ENCODE data around the gene MUSK.
"Not testable (repeated sequence)": the region's sequence is repeated elsewhere in the genome, so short reads cannot be mapped to it uniquely, and the experiment has no call there.

Gene MUSK

GRCh38 chr9:110765926-110766325 is 97.3 kb downstream of the MUSK start:
- no peak for DNase-seq

DNA sequence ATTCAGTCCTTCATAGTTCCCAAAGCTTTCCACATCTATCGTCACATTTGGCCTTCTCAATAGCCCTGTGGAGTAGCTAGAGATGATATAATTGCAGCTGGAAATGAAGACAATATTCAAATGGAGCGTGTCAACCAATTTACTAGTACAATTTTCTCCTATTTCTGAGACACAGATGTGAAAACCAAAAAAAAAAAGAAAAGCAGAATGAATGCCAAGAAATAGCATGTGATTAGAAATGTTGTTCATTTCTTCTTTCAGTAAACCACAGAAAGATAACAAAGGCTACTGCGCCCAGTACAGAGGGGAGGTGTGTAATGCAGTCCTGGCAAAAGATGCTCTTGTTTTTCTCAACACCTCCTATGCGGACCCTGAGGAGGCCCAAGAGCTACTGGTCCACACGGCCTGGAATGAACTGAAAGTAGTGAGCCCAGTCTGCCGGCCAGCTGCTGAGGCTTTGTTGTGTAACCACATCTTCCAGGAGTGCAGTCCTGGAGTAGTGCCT is 99.0 kb downstream of the MUSK start:
- no peak for DNase-seq

- DNase-seq, result no peak
Observed at GRCh38 chr9:110768886-110769285, 100.3 kb downstream of the MUSK start.

DNA sequence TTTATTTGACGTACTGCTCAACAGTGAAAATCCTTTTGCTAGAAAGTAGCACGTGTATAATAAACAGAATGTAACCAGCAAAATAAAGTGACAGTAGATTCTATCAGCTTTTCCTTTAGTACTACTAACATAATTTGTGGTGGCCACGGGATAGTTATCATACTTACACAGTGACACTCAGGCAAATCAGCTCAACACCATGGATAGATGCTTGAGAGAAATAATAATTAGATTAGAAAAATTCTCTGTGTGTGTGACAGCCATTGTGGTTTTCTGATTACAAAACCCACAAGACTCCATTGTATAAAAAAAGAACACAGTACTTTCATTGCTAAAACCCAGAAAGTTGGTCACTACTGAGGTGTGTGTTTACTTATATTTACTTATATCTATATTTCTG is 101.1 kb downstream of the MUSK start:
- no peak for DNase-seq

- DNase-seq, result no peak
Observed at GRCh38 chr9:110775724-110776123, 107.1 kb downstream of the MUSK start.

DNA sequence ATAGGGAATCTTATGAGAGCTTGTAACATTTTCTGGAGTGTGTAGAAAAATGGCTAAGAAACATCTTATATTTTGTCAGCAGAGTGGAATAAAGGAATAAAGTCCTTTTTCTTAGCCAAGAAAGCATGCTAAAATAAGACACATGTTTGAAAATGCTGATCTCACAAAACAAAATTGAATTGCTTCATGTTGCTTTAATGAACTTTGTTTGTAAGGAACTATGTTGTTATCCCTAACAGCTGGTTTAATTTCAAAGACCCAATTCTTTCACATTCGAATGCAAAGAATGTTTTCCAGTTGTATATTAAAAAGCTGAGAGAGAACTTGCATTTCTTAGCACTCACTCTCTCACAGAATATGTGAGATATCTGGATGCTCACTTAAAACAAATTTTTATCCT is 107.6 kb downstream of the MUSK start:
- no peak for DNase-seq

- DNase-seq, result no peak
Observed at GRCh38 chr9:110777196-110777875, 108.7 kb downstream of the MUSK start.

DNA sequence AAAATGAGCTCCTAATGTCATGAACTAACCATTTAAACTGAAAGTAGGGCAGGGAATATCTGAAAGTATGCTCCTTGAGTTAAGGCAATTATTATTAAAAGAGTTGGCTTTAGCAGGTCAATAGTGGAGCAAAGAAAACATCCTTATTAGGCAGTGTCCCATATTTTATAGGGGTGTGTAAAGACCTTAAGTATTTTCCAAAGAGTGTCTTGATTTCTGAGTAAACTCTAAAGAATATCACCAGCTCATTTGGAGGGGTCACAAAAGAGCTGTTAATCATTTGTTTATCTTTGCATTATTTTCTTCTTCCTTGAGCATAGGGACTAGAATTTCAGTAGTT is 109.3 kb downstream of the MUSK start:
- no peak for DNase-seq

GRCh38 chr9:110782701-110783100 is 114.1 kb downstream of the MUSK start:
- DNase-seq, result no peak

DNA sequence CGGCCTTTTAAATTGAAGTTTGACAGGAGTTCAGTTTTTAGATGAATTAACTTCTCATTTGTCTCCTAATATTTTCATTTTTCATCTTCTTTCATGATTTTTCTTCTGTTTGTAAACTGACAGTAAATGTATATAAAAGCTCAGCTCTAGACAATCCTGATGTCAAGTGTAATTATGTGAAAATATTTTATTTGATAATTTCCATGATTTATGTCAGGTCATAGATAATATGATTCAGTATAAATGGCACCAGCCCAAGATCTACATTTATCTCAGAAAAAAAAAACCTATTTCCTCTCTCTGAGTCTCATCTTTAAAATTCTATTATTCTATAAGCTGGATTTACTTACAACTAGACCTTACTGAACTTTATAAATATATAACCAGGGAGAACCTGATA is 115.7 kb downstream of the MUSK start:
- no peak for DNase-seq

GRCh38 chr9:110785166-110785565 is 116.6 kb downstream of the MUSK start:
- no peak for DNase-seq

DNA sequence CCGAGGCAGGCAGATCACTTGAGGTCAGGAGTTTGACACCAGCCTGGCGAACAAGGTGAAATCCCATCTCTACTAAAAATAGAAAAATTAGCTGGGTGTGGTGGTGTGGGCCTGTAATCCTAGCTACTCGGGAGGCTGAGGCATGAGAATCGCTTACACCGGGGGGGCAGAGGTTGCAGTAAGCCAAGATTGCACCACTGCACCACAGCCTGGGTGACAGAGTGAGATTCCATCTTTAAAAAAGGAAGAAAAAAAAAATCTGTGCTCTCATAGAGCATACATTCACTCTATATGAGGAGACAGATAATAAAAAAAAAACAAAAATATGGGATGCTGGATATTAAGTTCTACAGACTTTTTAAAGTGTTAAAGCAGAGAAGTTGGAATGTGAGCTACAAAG is 119.8 kb downstream of the MUSK start:
- DNase-seq, result not testable (repeated sequence)

DNA sequence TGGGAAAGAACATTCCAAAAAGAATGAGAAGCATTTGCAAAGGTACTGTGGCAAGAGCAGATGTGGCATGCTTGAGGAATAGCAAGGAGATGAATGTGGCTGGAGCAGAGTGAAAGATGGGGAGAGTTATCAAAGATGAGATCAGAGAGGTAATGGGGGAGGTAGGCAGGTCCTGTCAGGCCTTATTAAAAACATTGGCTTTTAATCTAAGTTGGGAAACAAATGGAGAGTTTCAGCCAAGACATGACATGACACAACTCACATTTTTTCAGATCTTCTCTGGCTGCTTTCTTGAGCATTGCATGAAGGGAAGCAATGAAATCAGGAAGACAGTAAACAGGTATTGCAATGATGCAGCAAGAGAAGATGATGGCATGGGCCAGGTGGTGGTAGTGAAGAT is 120.3 kb downstream of the MUSK start:
- no peak for DNase-seq

DNA sequence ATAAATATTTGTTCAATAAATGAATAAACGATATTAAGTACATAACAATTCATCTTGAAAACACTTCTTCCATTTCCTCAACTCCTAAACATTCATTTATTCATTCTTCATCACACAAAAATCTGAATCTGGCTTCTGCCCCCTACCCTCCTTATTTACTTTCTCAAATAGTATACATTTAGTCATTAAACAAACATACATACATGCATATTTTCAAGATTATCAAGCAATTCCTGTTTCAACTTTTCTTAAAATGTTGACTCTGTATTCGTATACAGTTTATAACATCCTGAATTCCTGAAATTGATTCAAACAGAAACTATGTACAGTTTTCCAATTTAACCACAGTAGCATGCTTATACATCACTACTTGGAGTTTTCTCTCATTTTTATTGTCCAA is 129.0 kb downstream of the MUSK start:
- DNase-seq, result no peak

- DNase-seq, result no peak
Observed at GRCh38 chr9:110799396-110799795, 130.8 kb downstream of the MUSK start.

- no peak for DNase-seq
Observed at GRCh38 chr9:110801426-110801825, 132.8 kb downstream of the MUSK start.

DNA sequence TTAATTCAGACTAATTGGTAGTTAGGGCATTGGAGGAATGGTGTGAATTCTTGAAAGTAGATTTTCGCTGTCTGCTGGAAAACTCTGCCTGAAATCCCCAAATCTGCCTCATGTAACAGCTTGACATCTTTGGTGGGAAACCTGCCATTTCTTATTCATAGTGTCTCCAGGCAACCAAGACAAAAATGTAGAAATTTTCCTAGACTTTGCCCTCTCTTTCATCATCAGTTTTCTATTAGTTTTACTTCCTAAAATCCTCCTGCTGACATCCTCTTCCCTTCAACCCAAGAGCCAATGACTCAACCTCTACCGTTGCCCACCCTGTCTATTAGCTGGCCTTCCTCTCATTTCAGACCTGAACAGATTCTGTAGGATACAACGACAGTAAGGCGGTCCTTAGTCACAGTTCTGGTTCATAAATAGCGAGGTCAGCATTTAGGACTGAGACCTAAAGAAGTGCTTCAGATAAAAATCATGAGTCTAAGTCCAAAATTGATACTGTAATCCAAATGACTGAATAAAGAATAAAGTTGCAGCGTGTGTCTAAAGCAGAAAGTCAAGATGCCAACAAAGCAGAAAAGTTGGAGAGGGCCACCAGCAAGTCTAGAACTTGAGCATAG is 133.9 kb downstream of the MUSK start:
- DNase-seq, result no peak

DNA sequence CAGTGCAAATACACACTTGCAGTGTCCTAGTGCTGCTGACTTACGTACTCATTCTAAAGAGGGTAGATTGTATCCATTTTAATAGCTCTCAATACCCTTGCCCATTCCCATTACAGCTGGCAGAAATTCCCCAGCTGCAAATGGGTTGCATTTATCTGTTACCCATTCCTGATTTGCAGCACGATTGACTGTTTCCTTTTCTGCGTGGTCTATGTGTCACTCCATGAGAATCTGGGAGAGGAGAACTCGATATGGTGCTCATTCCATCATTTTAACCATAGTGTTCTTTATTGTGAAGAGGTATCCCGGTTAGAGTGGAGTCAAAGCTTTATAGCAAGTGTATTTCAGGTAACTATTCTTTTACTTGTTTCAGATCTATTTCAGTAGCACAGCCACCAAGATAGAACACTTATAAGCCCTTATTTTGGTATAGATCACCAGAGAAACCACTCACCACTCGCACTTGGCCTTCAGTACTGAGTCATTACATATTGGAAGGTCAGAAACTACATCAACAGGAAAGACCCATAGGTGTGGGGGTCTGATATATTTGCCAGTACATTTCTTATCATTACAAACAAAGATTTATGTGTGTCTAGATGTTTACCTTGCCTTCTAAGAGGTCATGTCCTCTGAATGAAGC is 139.5 kb downstream of the MUSK start:
- DNase-seq, result no peak

DNA sequence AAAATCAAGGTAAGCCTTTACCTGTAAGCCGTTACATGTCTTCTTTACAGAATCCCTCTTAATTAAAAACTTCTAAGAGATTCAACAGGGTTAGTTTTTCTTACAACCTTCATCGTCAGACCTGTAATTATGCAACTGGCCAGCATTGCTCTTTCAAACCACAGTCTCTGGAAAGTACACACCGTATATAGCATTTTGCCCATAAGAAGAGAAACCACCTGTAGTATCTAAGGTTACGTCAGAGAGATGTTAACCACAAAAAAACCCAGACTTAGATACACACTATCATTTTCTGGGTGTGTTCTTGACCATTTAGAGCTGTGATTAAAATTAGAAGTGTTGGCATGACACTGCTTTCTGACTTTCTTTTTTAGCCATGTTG is 140.0 kb downstream of the MUSK start:
- DNase-seq, result no peak

- DNase-seq, result no peak
Observed at GRCh38 chr9:110809038-110809595, 140.5 kb downstream of the MUSK start.

DNA sequence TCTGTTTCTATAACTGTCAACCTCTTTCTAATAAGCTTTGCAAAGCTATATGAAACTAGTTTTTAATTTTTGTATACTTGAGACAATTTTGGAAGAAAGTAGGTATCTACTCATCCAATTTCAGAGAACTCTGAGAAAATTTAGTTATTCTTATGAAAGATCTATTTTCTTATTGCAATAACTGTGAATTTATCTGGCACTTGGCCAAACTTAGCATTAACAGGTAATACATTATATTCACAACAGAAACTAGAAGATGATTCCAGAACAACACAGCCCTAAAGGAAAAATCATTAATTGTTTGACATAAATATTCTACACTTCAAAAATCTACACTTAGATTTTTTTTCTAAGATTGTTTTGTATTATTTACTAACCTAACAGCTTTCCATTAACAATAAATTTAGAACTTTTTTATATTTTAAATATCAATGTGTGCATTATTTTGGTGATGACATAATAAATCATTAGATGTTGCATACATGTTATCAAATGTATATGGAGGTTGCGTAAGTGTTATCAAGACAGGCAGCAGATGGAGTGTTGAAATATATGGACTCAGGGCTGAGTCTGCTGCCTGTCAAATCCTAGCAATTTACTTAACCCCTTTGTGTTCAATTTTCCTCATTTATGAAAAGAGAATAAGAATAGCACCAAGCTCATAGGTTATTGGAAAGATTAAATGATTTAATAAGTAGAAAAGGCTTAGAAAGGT is 141.8 kb downstream of the MUSK start:
- no peak for DNase-seq

- DNase-seq, result no peak
Observed at GRCh38 chr9:110812886-110813285, 144.3 kb downstream of the MUSK start.

- DNase-seq, result no peak
Observed at GRCh38 chr9:110814159-110814558, 145.6 kb downstream of the MUSK start.

GRCh38 chr9:110815361-110815760 is 146.8 kb downstream of the MUSK start:
- no peak for DNase-seq
